Type B pancreatic cell (in vitro differentiated cells): ENCODE data around the gene TDRD1. TPM values are rescaled to one million over a fixed set of nuclear protein-coding genes. Genes with fewer than 3 reads are reported as not detected.

ENCODE experiments used
- DNase-seq: peaks from one replicate; pipeline ENCODE4 v3.0.0; 2021; ENCODE audit warnings: mixed read lengths; ENCODE audit not compliant: unreplicated experiment; ENCODE audit errors: extremely low spot score
- H3K27ac Mint-ChIP-seq: 2 replicates; pipeline ENCODE4 v1.8.0; 2021; ENCODE audit warnings: mild to moderate bottlenecking, mixed read lengths
- H3K27me3 Mint-ChIP-seq: 2 replicates; pipeline ENCODE4 v1.8.0; 2021; ENCODE audit warnings: mixed read lengths
- H3K36me3 Mint-ChIP-seq: 2 replicates; pipeline ENCODE4 v1.8.0; 2021; ENCODE audit warnings: mixed read lengths
- H3K4me1 Mint-ChIP-seq: one replicate; pipeline ENCODE4 v1.8.0; 2021; ENCODE audit warnings: mixed read lengths; ENCODE audit not compliant: unreplicated experiment
- H3K4me3 Mint-ChIP-seq: 2 replicates; pipeline ENCODE4 v1.8.0; 2021; ENCODE audit warnings: mild to moderate bottlenecking, mixed read lengths
- H3K9me3 Mint-ChIP-seq: 2 replicates; pipeline ENCODE4 v1.8.0; 2021; ENCODE audit warnings: mixed read lengths
- CTCF ChIP-seq: fragments of 200-600 bp; sonication (generic); conservative IDR thresholded peaks from 2 replicates; pipeline ENCODE4 v1.5.0; 2021; ENCODE audit warnings: antibody characterized with exemption, mild to moderate bottlenecking
- total RNA-seq: library from RNA; stranded (reverse); gene quantifications from 2 replicates; pipeline ENCODE4 v1.2.1, GENCODE V29; 2021; ENCODE audit warnings: low replicate concordance

TDRD1 gene
- total RNA-seq, 1 donor from 2014 or later: not detected

GRCh38 chr10:114163062-114163461 is 16.1 kb upstream of the TDRD1 start:
- Mint-ChIP-seq H3K4me1 (peaks cover 22% of the 10 kb centered on the region), H3K27ac (peak overlapping the region; percentile 79), H3K4me3 (peak overlapping the region; percentile 32), H3K9me3 (peaks cover 6% of the 10 kb centered on the region), H3K27me3 (no peaks in the 10 kb centered on the region), H3K36me3 (peaks cover 37% of the 10 kb centered on the region)
- no peak for TF ChIP-seq CTCF
- DNase-seq: no peak

- Mint-ChIP-seq H3K4me1 (peaks cover 22% of the 10 kb centered on the region), H3K36me3 (peaks cover 38% of the 10 kb centered on the region), H3K27ac (peak overlapping the region; percentile 89), H3K4me3 (peak overlapping the region; percentile 72), H3K27me3 (no peaks in the 10 kb centered on the region), H3K9me3 (peaks cover 14% of the 10 kb centered on the region)
- TF ChIP-seq CTCF: no peak
- no peak for DNase-seq
Measured at GRCh38 chr10:114166043-114166442, 13.1 kb upstream of the TDRD1 start.

- peak overlapping the region; percentile 72 for H3K4me3 Mint-ChIP-seq
- no peak for DNase-seq
- H3K4me1 Mint-ChIP-seq: peaks cover 23% of the 10 kb centered on the region
- H3K27me3 Mint-ChIP-seq: no peaks in the 10 kb centered on the region
- H3K36me3 Mint-ChIP-seq: peaks cover 34% of the 10 kb centered on the region
- peaks cover 14% of the 10 kb centered on the region for H3K9me3 Mint-ChIP-seq
- peak overlapping the region; percentile 89 for H3K27ac Mint-ChIP-seq
- no peak for TF ChIP-seq CTCF
Measured at GRCh38 chr10:114166494-114166893, 12.7 kb upstream of the TDRD1 start.

DNA sequence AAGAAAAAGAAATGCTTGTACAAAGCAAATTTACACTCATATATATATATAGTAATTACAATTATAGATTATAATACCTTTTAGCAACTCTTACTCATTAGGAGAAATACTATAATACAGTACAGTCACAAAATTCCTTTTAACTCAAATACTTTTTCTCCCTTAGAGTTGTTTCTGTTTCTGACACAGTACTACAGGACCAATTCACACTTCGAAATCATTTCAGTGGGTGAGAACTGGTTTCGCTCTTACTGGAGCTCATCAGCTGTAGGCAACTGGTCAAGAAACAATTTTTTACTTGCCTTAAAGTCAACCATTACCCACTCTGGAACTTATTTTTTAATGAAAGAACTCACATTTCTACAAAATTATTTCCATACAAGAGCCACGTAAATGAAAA is 11.2 kb upstream of the TDRD1 start:
- no peak for DNase-seq
- peaks cover 37% of the 10 kb centered on the region for H3K4me1 Mint-ChIP-seq
- no peak for TF ChIP-seq CTCF
- H3K27ac Mint-ChIP-seq: peak overlapping the region; percentile 40
- H3K9me3 Mint-ChIP-seq: peaks cover 14% of the 10 kb centered on the region
- no peak overlapping the region for H3K4me3 Mint-ChIP-seq
- no peaks in the 10 kb centered on the region for H3K27me3 Mint-ChIP-seq
- peaks cover 25% of the 10 kb centered on the region for H3K36me3 Mint-ChIP-seq

DNA sequence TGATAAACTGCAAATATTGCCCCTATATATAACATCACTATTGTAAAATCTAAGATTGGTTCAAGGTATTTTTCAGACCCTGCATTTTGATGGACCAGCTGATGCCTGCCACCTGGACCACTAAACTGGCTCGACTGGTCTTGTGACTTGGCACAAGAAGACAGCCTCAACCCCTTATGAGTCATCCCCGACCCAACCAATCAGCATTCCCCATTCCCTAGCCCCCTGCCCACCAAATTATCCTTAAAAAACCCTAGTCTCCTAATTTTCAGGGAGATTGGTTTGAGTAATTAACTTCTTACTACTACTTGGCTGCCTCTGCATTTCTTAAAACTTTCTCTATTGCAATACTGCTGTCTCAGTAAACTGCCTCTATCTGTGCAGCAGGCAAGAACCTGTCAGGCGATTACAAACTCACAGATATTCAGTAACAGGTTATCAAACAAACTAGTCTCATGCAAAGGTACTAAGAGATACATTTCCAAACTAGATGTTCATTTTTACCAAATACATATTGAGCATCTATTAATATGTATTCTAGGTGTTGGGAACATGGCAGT is 10.6 kb upstream of the TDRD1 start:
- Mint-ChIP-seq H3K27ac (peak overlapping the region; percentile 40), H3K27me3 (no peaks in the 10 kb centered on the region), H3K4me3 (peak overlapping the region; percentile 30), H3K4me1 (peaks cover 35% of the 10 kb centered on the region), H3K9me3 (peaks cover 14% of the 10 kb centered on the region), H3K36me3 (peaks cover 25% of the 10 kb centered on the region)
- no peak for TF ChIP-seq CTCF
- DNase-seq: no peak

- peak overlapping the region; percentile 99 for H3K27ac Mint-ChIP-seq
- no peak for DNase-seq
- peak overlapping the region; percentile 99 for H3K4me3 Mint-ChIP-seq
- peaks cover 11% of the 10 kb centered on the region for H3K36me3 Mint-ChIP-seq
- no peaks in the 10 kb centered on the region for H3K27me3 Mint-ChIP-seq
- H3K4me1 Mint-ChIP-seq: peaks cover 23% of the 10 kb centered on the region
- peaks cover 7% of the 10 kb centered on the region for H3K9me3 Mint-ChIP-seq
- TF ChIP-seq CTCF: no peak
Measured at GRCh38 chr10:114172216-114172615, 6.9 kb upstream of the TDRD1 start.
